PFSK-1 (cell line): Measurements from ENCODE around the gene HBB.

Experiments
- FOXP2 ChIP-seq: optimal IDR thresholded peaks from 2 replicates; pipeline ENCODE3; 2011; ENCODE audit warnings: borderline replicate concordance, control low read depth, inconsistent platforms; ENCODE audit not compliant: insufficient read depth; ENCODE audit errors: extremely low read length, extremely low read depth
- POLR2AphosphoS5 ChIP-seq: IDR thresholded peaks from 2 replicates; pipeline ENCODE4 v1.6.1; 2012; ENCODE audit warnings: low read depth, mild to moderate bottlenecking, control low read depth, low read length, moderate library complexity
- REST ChIP-seq, 2 experiments: IDR thresholded peaks; 2 replicates each; pipeline versions ENCODE4 v1.6.1 to v1.8.0; 2011 to 2012; ENCODE audit warnings: low read depth in 2 of 2, low read length in 2 of 2, control low read depth in 1 of 2, inconsistent platforms in 1 of 2, mild to moderate bottlenecking in 1 of 2, moderate library complexity in 1 of 2; ENCODE audit not compliant: insufficient read depth in 1 of 2
- SIN3A ChIP-seq: IDR thresholded peaks from 2 replicates; pipeline ENCODE4 v1.6.1; 2012; ENCODE audit warnings: mild to moderate bottlenecking, low read length, moderate library complexity, borderline replicate concordance; ENCODE audit not compliant: insufficient read depth
- TAF1 ChIP-seq: IDR thresholded peaks from 2 replicates; pipeline ENCODE4 v1.6.1; 2012; ENCODE audit warnings: low read length, control low read depth, borderline replicate concordance; ENCODE audit not compliant: insufficient read depth

- TF ChIP-seq REST (IDR thresholded peaks at IDR 0.05; ENCODE audit: insufficient read depth in 1 of 2, low read depth in 2 of 2, low read length in 2 of 2) (no peak), TAF1 (no peak), POLR2AphosphoS5 (no peak), SIN3A (no peak), FOXP2 (no peak)
Observed at GRCh38 chr11:5232821-5233220, 6.0 kb upstream of the HBB start.
